ENCODE measurements around the gene IFFO2.

- TF ChIP-seq CTCF (IDR thresholded peaks at IDR 0.05), result no peak
- no peak for TF ChIP-seq POLR2A (IDR thresholded peaks at IDR 0.05)
- TF ChIP-seq POLR2AphosphoS5 (IDR thresholded peaks at IDR 0.05; ENCODE audit: insufficient read depth in 1 of 2, low read depth in 1 of 2), result no peak
These were observed 21.0 kb upstream of the IFFO2 start for GRCh38 chr1:18977428-18977827.
